ENCODE results near the gene ALKBH6. TPM values are rescaled to one million over a fixed set of nuclear protein-coding genes. Genes with fewer than 3 reads are reported as not detected.

Gene ALKBH6
- total and polyA plus RNA-seq, 9 of the 15 experiments (the other 6 are each of a cell fraction or from before 2014, with no cell fraction given), result 0.67 to 62.0 (median 34.5) TPM

- Histone ChIP-seq H3K9ac (ENCODE audit: insufficient read depth in 1 of 2, low read depth in 2 of 2, low read length in 2 of 2) (peak overlapping the region in 1 of 2 experiments; percentile 28; a peak in 1 of 4 replicates), H3K9me3 (replicated peaks; ENCODE audit: control insufficient read depth, insufficient read depth, low read depth, low read length) (no peaks in the 10 kb centered on the region), H3K79me2 (ENCODE audit: control insufficient read depth, insufficient read depth, low read length) (peaks cover 25% of the 10 kb centered on the region), H3K4me1 (replicated peaks in 1 of 2; ENCODE audit: control insufficient read depth in 2 of 2, insufficient read depth in 2 of 2, low read length in 2 of 2) (peaks cover 9 to 29% of the 10 kb centered on the region in 2 experiments; a peak in 4 of 5 replicates), H3K27me3 (ENCODE audit: control insufficient read depth in 2 of 2, insufficient read depth in 2 of 2, low read length in 2 of 2) (no peaks in the 10 kb centered on the region), H4K20me1 (replicated peaks; ENCODE audit: control insufficient read depth, insufficient read depth, low read length) (peaks cover 4% of the 10 kb centered on the region; the same call in 1 of the 2 replicates), H3K36me3 (ENCODE audit: control insufficient read depth, insufficient read depth, low read length) (peaks cover 12% of the 10 kb centered on the region; the same call in 1 of the 3 replicates), H3K4me2 (ENCODE audit: insufficient read depth, low read length) (no peak overlapping the region), H3K4me3 (no peak overlapping the region), H2AFZ (ENCODE audit: low read depth, low read length) (no peak overlapping the region), H3K9me1 (ENCODE audit: control insufficient read depth, insufficient read depth, low read length) (peaks cover 3% of the 10 kb centered on the region), H3K27ac (ENCODE audit: extremely low read depth, low read depth, low read length) (no peak overlapping the region)
- in situ Hi-C loops (cut with MboI) (no loop called here), intact Hi-C loops (cut with micrococcal nuclease) (loop anchor here (10.0 kb wide), 1 partner anchor 121 kb away; the partner anchor contains the start of genes OVOL3, POLR2I and TBCB)
- ATAC-seq (no peak), FAIRE-seq (no peak), DNase-seq (ENCODE audit: extremely low read depth in 1 of 4, low spot score in 3 of 4) (no peak)
- no TSS peak for BruUV-seq (replicated peaks)
- TF ChIP-seq ZBTB33 (CRISPR knock-in tag; IDR thresholded peaks at IDR 0.05), result peak; percentile 60; the same call in 1 of the 2 replicates
- TF ChIP-seq HMGN3 (IDR thresholded peaks at IDR 0.05; ENCODE audit: borderline replicate concordance, extremely low read depth, insufficient read length, low read depth, low read length), result peak; percentile 6
- TF ChIP-seq MAX (CRISPR knock-in tag; IDR thresholded peaks at IDR 0.05), result 0 out of 2 replicates have a peak, but pooled peaks have one; percentile 14
- no peak for TF ChIP-seq POLR2G (IDR thresholded peaks at IDR 0.05; ENCODE audit: low read depth, low read length)
- POLR2A ChIA-PET, result no interaction called here
- CTCF ChIA-PET (ENCODE audit: low intra/inter-chr PET ratio), result no interaction called here
- WGBS (ENCODE audit: insufficient coverage, low coverage, missing lambda C conversion rate), result 98% methylated on average over 38 of the region's 49 CpGs
These were observed 20.0 kb downstream of the ALKBH6 start for GRCh38 chr19:35993923-35994598.

All from K562 (cell line).